ENCODE results near the gene PROK2. TPM values are rescaled to one million over a fixed set of nuclear protein-coding genes. Genes with fewer than 3 reads are reported as not detected.

Gene PROK2
- total RNA-seq, 1 donor from 2014 or later = not detected

- H3K4me1 Mint-ChIP-seq = peaks cover 2% of the 10 kb centered on the region
- H3K4me3 Mint-ChIP-seq = no peak overlapping the region
- peaks cover 3% of the 10 kb centered on the region for H3K36me3 Mint-ChIP-seq (ENCODE audit: low read depth)
- H3K9me3 Mint-ChIP-seq = no peaks in the 10 kb centered on the region
- intact Hi-C loops (cut with micrococcal nuclease) = no loop called here
- DNase-seq = peak; percentile 10
- peaks cover 53% of the 10 kb centered on the region for H3K27me3 Mint-ChIP-seq
- H3K27ac Mint-ChIP-seq = no peak overlapping the region
These were observed 33.3 kb downstream of the PROK2 start for GRCh38 chr3:71751602-71752001.

DNA sequence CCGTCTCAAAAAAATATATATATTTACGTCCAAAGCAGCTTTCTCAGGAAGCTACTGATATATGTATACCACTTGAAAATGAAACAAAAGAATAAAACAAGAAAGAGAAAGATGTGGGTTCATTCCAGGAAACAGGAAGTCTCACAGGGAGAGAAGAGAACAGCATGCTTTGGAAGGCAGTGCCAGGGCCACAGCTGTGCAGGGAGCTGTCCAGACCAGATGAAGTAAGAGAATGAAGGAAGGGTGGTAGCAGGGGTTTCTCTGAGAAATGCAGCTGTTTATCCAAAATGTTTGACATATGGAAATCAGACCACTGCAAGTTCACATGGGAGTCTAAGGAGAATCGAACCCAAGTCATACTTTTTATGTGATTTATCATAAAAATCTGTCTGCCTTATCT lies 40.2 kb downstream of the PROK2 start:
- H3K4me1 Mint-ChIP-seq = peaks cover 2% of the 10 kb centered on the region
- no peak overlapping the region for H3K4me3 Mint-ChIP-seq
- H3K9me3 Mint-ChIP-seq = peaks cover 14% of the 10 kb centered on the region
- no peaks in the 10 kb centered on the region for H3K36me3 Mint-ChIP-seq (ENCODE audit: low read depth)
- DNase-seq = peak; percentile 34
- intact Hi-C loops (cut with micrococcal nuclease) = no loop called here
- no peak overlapping the region for H3K27ac Mint-ChIP-seq
- H3K27me3 Mint-ChIP-seq = peaks cover 22% of the 10 kb centered on the region

- peaks cover 19% of the 10 kb centered on the region for H3K9me3 Mint-ChIP-seq
- peaks cover 31% of the 10 kb centered on the region for H3K27me3 Mint-ChIP-seq
- H3K27ac Mint-ChIP-seq = no peak overlapping the region
- peaks cover 2% of the 10 kb centered on the region for H3K4me1 Mint-ChIP-seq
- H3K4me3 Mint-ChIP-seq = no peak overlapping the region
- intact Hi-C loops (cut with micrococcal nuclease) = no loop called here
- no peak for DNase-seq
- H3K36me3 Mint-ChIP-seq (ENCODE audit: low read depth) = no peaks in the 10 kb centered on the region
These were observed 42.3 kb downstream of the PROK2 start for GRCh38 chr3:71742621-71743020.

DNA sequence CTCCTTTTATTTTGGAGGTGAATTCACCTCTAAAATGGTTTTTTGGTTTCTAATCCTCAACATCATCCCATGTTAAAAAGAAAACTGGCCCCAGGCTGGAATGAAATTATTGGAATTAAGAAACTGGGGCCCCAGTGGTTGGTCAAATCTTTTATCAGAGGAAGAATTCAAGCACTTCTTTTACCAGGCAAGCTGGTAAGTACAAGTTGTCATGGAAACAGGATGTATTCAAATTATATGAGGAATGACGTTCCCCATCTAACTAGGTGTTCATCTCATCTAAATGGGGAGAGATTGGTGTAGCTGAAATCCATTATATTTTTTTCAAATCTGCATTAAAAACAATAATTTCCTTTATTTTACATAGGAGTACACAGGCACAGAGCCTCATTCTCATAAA lies 50.1 kb downstream of the PROK2 start:
- Mint-ChIP-seq H3K4me1 (peaks cover 13% of the 10 kb centered on the region), H3K36me3 (ENCODE audit: low read depth) (no peaks in the 10 kb centered on the region)

DNA sequence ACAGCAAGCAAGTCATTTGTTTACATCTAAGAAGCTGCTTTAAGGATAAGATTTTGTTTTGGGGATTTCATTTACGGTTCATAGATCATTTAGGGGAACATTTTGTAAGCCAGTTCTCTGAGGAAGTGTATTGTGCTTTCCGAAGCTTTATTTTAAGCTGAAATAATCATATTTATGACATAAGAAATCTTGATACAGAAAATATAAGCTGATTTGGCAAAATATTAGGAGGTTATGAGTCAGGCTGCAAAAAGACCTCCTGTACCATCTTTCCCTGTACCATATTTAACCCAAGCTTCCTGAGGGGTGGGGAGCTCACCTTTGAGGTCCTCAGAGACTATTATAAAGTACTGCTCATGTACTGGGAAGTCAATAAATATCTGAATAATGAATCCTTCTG lies 51.6 kb downstream of the PROK2 start:
- Mint-ChIP-seq H3K36me3 (ENCODE audit: low read depth) (no peaks in the 10 kb centered on the region), H3K4me3 (no peak overlapping the region), H3K27me3 (peaks cover 28% of the 10 kb centered on the region), H3K4me1 (peaks cover 27% of the 10 kb centered on the region), H3K27ac (no peak overlapping the region), H3K9me3 (peaks cover 8% of the 10 kb centered on the region)
- peak; percentile 19 for DNase-seq
- intact Hi-C loops (cut with micrococcal nuclease) = no loop called here

More for the DNA sequence above, 50.1 kb downstream of the PROK2 start:
- Mint-ChIP-seq H3K4me3 (no peak overlapping the region), H3K27me3 (peaks cover 36% of the 10 kb centered on the region), H3K27ac (no peak overlapping the region), H3K9me3 (peaks cover 12% of the 10 kb centered on the region)
- peak; percentile 22 for DNase-seq
- intact Hi-C loops (cut with micrococcal nuclease) = no loop called here

DNA sequence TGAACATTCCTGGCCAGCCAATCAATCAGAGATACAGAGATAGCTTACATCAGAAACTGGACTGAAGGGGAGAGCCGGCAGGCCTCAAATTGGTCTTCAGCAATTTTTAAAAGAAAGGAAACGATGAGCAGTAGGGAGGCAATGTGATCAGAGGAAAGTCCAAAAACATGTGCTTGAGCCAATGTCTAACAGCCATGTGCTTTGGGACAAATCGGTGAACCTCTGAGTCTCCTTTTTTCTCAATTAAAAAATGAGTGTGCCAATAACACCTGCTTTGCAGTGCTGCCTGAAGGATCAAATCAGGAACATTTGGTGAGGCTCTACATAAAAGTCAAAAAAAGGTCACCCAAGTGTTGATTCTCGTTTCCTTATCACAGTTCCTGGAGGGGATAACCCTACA lies 52.3 kb downstream of the PROK2 start:
- Mint-ChIP-seq H3K4me1 (peaks cover 29% of the 10 kb centered on the region), H3K4me3 (no peak overlapping the region), H3K27ac (no peak overlapping the region), H3K9me3 (peaks cover 7% of the 10 kb centered on the region), H3K27me3 (peaks cover 21% of the 10 kb centered on the region), H3K36me3 (ENCODE audit: low read depth) (no peaks in the 10 kb centered on the region)
- peak; percentile 51 for DNase-seq
- intact Hi-C loops (cut with micrococcal nuclease) = no loop called here

GRCh38 chr3:71728632-71729342 lies 56.2 kb downstream of the PROK2 start:
- peaks cover 48% of the 10 kb centered on the region for H3K4me1 Mint-ChIP-seq
- intact Hi-C loops (cut with micrococcal nuclease) = loop anchor here (10.0 kb wide), 4 partner anchors 406 to 1266 kb away; partner anchors contain the start of gene PPP4R2

DNA sequence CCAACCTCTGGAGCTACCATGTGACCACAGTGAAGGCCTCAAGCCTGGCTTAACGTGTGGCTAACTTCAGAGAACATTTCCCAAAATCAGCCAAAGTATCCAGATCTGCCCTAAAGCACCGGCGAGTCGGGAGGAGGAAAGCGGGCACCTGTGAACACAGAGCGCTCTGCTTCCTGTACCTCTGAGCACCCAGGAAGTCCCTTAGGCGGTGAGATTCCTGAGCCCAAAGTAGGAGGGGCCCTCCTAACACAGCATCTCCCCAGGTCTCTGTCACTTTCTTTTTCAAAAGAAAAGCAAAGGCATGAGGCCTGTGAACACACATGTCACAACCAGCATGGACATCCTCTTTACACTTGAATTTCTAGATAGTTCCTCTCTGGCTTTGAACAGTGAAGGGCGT lies 58.8 kb downstream of the PROK2 start:
- intact Hi-C loops (cut with micrococcal nuclease) = loop anchor here (10.0 kb wide), 4 partner anchors 409 to 1269 kb away; partner anchors contain the start of gene PPP4R2
- H3K27me3 Mint-ChIP-seq = no peaks in the 10 kb centered on the region
- DNase-seq = peak; percentile 89
- peaks cover 69% of the 10 kb centered on the region for H3K4me1 Mint-ChIP-seq
- peak overlapping the region; percentile 94 for H3K27ac Mint-ChIP-seq
- no peaks in the 10 kb centered on the region for H3K9me3 Mint-ChIP-seq
- H3K36me3 Mint-ChIP-seq (ENCODE audit: low read depth) = peaks cover 2% of the 10 kb centered on the region
- H3K4me3 Mint-ChIP-seq = peak overlapping the region; percentile 96

More at GRCh38 chr3:71728632-71729342, 56.2 kb downstream of the PROK2 start:
- Mint-ChIP-seq H3K9me3 (no peaks in the 10 kb centered on the region), H3K4me3 (no peak overlapping the region), H3K27me3 (no peaks in the 10 kb centered on the region), H3K27ac (no peak overlapping the region), H3K36me3 (ENCODE audit: low read depth) (no peaks in the 10 kb centered on the region)
- DNase-seq = peak; percentile 81

GRCh38 chr3:71725271-71725991 lies 59.5 kb downstream of the PROK2 start, which contains the start of gene EIF4E3:
Gene EIF4E3, minus strand, starts transcription at chr3:71725402. Its CDS starts 35 bp downstream, at chr3:71725367.
- Mint-ChIP-seq H3K4me1 (peaks cover 71% of the 10 kb centered on the region), H3K9me3 (no peaks in the 10 kb centered on the region), H3K4me3 (peak within 1 kb of the TSS; percentile 96), H3K27ac (peak within 1 kb of the TSS; percentile 94), H3K36me3 (ENCODE audit: low read depth) (peaks cover 9% of the 10 kb centered on the region), H3K27me3 (no peaks in the 10 kb centered on the region)
- intact Hi-C loops (cut with micrococcal nuclease) = loop anchor here (10.0 kb wide), 4 partner anchors 409 to 1269 kb away; partner anchors contain the start of gene PPP4R2
- peak; percentile 84 for DNase-seq

DNA sequence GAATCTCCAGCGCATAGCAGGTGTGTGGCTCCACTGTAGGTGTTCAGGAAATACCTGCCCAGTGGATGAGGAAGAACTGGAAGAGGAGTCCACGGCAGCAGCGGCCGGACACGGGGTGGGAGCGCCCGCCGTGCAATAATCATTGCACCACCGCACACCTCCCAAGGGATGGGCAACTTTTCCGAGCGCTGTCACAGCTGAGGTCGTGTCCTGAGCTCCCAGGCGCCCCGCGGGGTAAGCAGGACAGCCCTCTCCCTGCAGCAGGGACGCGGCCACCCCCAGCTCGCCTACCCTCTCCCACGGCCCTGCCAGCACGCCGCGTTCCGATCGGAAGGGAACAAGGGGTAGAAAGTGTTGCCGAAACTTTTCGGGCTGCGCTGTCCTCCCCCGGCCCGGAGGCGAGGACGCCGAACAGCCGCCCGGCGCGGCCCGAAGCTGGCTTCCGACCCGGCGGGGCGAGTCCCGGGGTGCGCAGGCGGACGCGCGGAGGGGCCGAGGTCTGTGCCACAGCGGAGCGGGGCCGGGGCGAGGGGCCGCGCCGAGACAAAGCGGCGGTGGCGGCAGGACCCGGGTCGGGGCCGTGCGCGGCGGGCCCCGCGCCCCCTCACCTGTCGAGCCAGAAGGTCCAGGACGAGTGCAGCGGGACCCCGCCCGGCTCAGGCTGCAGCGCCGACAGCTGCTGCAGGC lies 60.2 kb downstream of the PROK2 start:
- peak overlapping the region; percentile 86 for H3K27ac Mint-ChIP-seq
- no peaks in the 10 kb centered on the region for H3K27me3 Mint-ChIP-seq
- peak; percentile 83 for DNase-seq
- peaks cover 10% of the 10 kb centered on the region for H3K36me3 Mint-ChIP-seq (ENCODE audit: low read depth)
- no peaks in the 10 kb centered on the region for H3K9me3 Mint-ChIP-seq
- peak overlapping the region; percentile 85 for H3K4me3 Mint-ChIP-seq
- H3K4me1 Mint-ChIP-seq = peaks cover 66% of the 10 kb centered on the region
- intact Hi-C loops (cut with micrococcal nuclease) = loop anchor here (1.0 to 10.0 kb wide), 11 partner anchors 148 to 1305 kb away; partner anchors contain the start of genes PPP4R2, RYBP and SHQ1

DNA sequence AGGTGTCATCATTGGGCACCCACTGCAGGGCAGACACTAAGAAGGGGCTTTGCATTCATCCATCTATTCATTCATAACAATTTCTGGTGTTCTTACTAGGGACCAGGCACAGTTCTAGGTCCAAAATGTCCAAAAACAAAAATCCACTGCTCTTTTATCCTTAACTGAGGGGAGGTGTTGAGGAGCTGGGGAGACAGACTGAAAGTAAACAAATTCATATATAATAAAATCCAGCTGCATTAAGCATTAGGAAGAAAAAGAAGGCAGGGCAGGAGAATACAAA lies 60.8 kb downstream of the PROK2 start:
- peak; percentile 65 for DNase-seq
- peak overlapping the region; percentile 85 for H3K4me3 Mint-ChIP-seq
- peaks cover 65% of the 10 kb centered on the region for H3K4me1 Mint-ChIP-seq
- no peaks in the 10 kb centered on the region for H3K9me3 Mint-ChIP-seq
- H3K27ac Mint-ChIP-seq = peak overlapping the region; percentile 86
- intact Hi-C loops (cut with micrococcal nuclease) = loop anchor here (1.0 to 10.0 kb wide), 11 partner anchors 148 to 1305 kb away; partner anchors contain the start of genes PPP4R2, RYBP and SHQ1
- H3K36me3 Mint-ChIP-seq (ENCODE audit: low read depth) = peaks cover 15% of the 10 kb centered on the region
- H3K27me3 Mint-ChIP-seq = no peaks in the 10 kb centered on the region

GRCh38 chr3:71723452-71724170 lies 61.3 kb downstream of the PROK2 start:
- Mint-ChIP-seq H3K27me3 (no peaks in the 10 kb centered on the region), H3K4me1 (peaks cover 66% of the 10 kb centered on the region), H3K36me3 (ENCODE audit: low read depth) (peaks cover 19% of the 10 kb centered on the region), H3K9me3 (no peaks in the 10 kb centered on the region), H3K27ac (peak overlapping the region; percentile 86), H3K4me3 (peak overlapping the region; percentile 85)
- intact Hi-C loops (cut with micrococcal nuclease) = loop anchor here (1.0 to 10.0 kb wide), 13 partner anchors 12 to 1306 kb away; partner anchors contain the start of genes PPP4R2, RYBP and SHQ1
- DNase-seq = peak; percentile 92

DNA sequence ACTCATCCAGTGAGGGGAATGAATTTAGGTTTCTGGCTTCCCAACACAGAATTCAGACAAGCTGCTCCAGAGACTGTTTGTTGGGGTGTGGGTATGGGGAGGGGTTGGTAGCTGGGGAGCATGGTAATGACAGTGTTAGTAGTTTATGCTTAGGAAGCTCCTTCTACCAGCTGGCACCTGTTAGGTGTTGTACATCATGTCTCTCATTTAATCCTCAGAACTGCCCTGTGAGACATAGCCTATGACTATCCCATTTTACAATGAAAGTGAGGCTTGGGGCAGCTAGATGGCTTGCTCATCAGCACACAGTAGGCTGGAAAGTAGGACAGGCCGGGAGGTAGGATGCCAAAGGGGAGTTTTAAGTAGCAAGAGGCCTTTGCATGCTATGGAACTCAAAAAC lies 62.3 kb downstream of the PROK2 start:
- no peaks in the 10 kb centered on the region for H3K9me3 Mint-ChIP-seq
- no peaks in the 10 kb centered on the region for H3K27me3 Mint-ChIP-seq
- H3K36me3 Mint-ChIP-seq (ENCODE audit: low read depth) = peaks cover 22% of the 10 kb centered on the region
- peak; percentile 64 for DNase-seq
- H3K27ac Mint-ChIP-seq = peak overlapping the region; percentile 77
- intact Hi-C loops (cut with micrococcal nuclease) = loop anchor here (1.0 to 10.0 kb wide), 12 partner anchors 11 to 1272 kb away; partner anchors contain the start of genes PPP4R2, RYBP and SHQ1
- H3K4me3 Mint-ChIP-seq = peak overlapping the region; percentile 75
- peaks cover 68% of the 10 kb centered on the region for H3K4me1 Mint-ChIP-seq
